Osteoblast (primary cell): ENCODE measurements around the gene SLC25A31. TPM values are rescaled to one million over a fixed set of nuclear protein-coding genes. Genes with fewer than 3 reads are reported as not detected.
A peak's percentile ranks its signal among the peaks of the same experiment; 100 is the strongest.

Experiments
- DNase-seq: peaks from one replicate; pipeline ENCODE4 v3.0.0; 2011; ENCODE audit warnings: low spot score, mixed read lengths; ENCODE audit not compliant: insufficient read length; ENCODE audit errors: missing footprints
- H2AFZ ChIP-seq: 2 replicates; pipeline ENCODE4 v1.6.0; 2011; ENCODE audit warnings: mild to moderate bottlenecking, low read length
- H3K27ac ChIP-seq: 2 replicates; pipeline ENCODE4 v1.5.1; 2011; ENCODE audit warnings: mild to moderate bottlenecking, low read depth, low read length, moderate library complexity
- H3K27me3 ChIP-seq: 2 replicates; pipeline ENCODE4 v1.6.0; 2012; ENCODE audit warnings: mild to moderate bottlenecking, control low read depth, inconsistent platforms, low read length, moderate library complexity; ENCODE audit not compliant: insufficient read depth
- H3K36me3 ChIP-seq: 2 replicates; pipeline ENCODE4 v1.5.1; 2011; ENCODE audit warnings: mild to moderate bottlenecking, low read length, control low read depth, moderate library complexity; ENCODE audit not compliant: insufficient read depth
- H3K4me1 ChIP-seq: 2 replicates; pipeline ENCODE4 v1.5.1; 2011; ENCODE audit warnings: mild to moderate bottlenecking, low read length, control low read depth, moderate library complexity; ENCODE audit not compliant: insufficient read depth
- H3K4me2 ChIP-seq: 2 replicates; pipeline ENCODE4 v1.6.0; 2011; ENCODE audit warnings: mild to moderate bottlenecking, low read length; ENCODE audit not compliant: insufficient read depth
- H3K4me3 ChIP-seq: fragments of 200-600 bp; sonication (generic); 3 replicates; pipeline ENCODE4 v1.5.1; 2012; ENCODE audit warnings: mild to moderate bottlenecking, low read length, inconsistent platforms; ENCODE audit not compliant: insufficient read depth
- H3K79me2 ChIP-seq: 2 replicates; pipeline ENCODE4 v1.6.0; 2012; ENCODE audit warnings: mild to moderate bottlenecking, low read length, control low read depth, inconsistent platforms; ENCODE audit not compliant: insufficient read depth
- H3K9me3 ChIP-seq: 2 replicates; pipeline ENCODE4 v1.5.1; 2011; ENCODE audit warnings: low read depth, low read length, control low read depth
- H4K20me1 ChIP-seq: 2 replicates; pipeline ENCODE4 v1.6.0; 2012; ENCODE audit warnings: mild to moderate bottlenecking, low read length, control low read depth; ENCODE audit not compliant: insufficient read depth
- CTCF ChIP-seq: IDR thresholded peaks from 2 replicates; pipeline ENCODE4 v1.5.1; 2011; ENCODE audit warnings: mild to moderate bottlenecking, low read depth, low read length, moderate library complexity; ENCODE audit errors: extremely low read depth
- total RNA-seq: library from RNA; depleted of rRNA; stranded (reverse); fragments of >200 nt; gene quantifications from 2 replicates; pipeline ENCODE4 v1.2.3, GENCODE V29; 2012

The SLC25A31 gene
- total RNA-seq, 1 donor: not detected

- Histone ChIP-seq H3K4me3 (no peak overlapping the region), H3K9me3 (no peaks in the 10 kb centered on the region), H3K36me3 (no peaks in the 10 kb centered on the region), H4K20me1 (no peaks in the 10 kb centered on the region), H3K79me2 (no peaks in the 10 kb centered on the region), H3K27me3 (peaks cover 21% of the 10 kb centered on the region), H2AFZ (no peak overlapping the region), H3K4me1 (no peaks in the 10 kb centered on the region), H3K27ac (no peak overlapping the region), H3K4me2 (no peak overlapping the region)
- TF ChIP-seq CTCF: no peak
- no peak for DNase-seq
Observed at GRCh38 chr4:127776620-127777019, 46.4 kb downstream of the SLC25A31 start.

GRCh38 chr4:127777487-127777886, 47.3 kb downstream of the SLC25A31 start:
- H3K4me1 ChIP-seq: peaks cover 3% of the 10 kb centered on the region

GRCh38 chr4:127778102-127778501, 47.9 kb downstream of the SLC25A31 start:
- Histone ChIP-seq H2AFZ (no peak overlapping the region), H3K4me1 (peaks cover 9% of the 10 kb centered on the region), H3K79me2 (no peaks in the 10 kb centered on the region), H3K9me3 (no peaks in the 10 kb centered on the region), H3K4me3 (no peak overlapping the region), H3K27ac (no peak overlapping the region), H3K27me3 (peaks cover 21% of the 10 kb centered on the region), H3K36me3 (no peaks in the 10 kb centered on the region), H4K20me1 (no peaks in the 10 kb centered on the region), H3K4me2 (no peak overlapping the region)
- no peak for TF ChIP-seq CTCF
- DNase-seq: no peak

More at GRCh38 chr4:127777487-127777886, 47.3 kb downstream of the SLC25A31 start:
- Histone ChIP-seq H3K9me3 (no peaks in the 10 kb centered on the region), H3K4me2 (no peak overlapping the region), H3K79me2 (no peaks in the 10 kb centered on the region), H3K27me3 (peaks cover 21% of the 10 kb centered on the region), H3K4me3 (no peak overlapping the region), H3K27ac (no peak overlapping the region), H2AFZ (no peak overlapping the region), H4K20me1 (no peaks in the 10 kb centered on the region), H3K36me3 (no peaks in the 10 kb centered on the region)
- no peak for TF ChIP-seq CTCF
- no peak for DNase-seq

- H3K4me2 ChIP-seq: no peak overlapping the region
- no peaks in the 10 kb centered on the region for H4K20me1 ChIP-seq
- no peaks in the 10 kb centered on the region for H3K9me3 ChIP-seq
- H3K79me2 ChIP-seq: no peaks in the 10 kb centered on the region
- H3K27ac ChIP-seq: no peak overlapping the region
- no peaks in the 10 kb centered on the region for H3K36me3 ChIP-seq
- no peak overlapping the region for H2AFZ ChIP-seq
- H3K4me1 ChIP-seq: peaks cover 9% of the 10 kb centered on the region
- DNase-seq: peak; percentile 67
- H3K27me3 ChIP-seq: peaks cover 21% of the 10 kb centered on the region
- TF ChIP-seq CTCF: no peak
- H3K4me3 ChIP-seq: no peak overlapping the region
Observed at GRCh38 chr4:127780598-127780997, 50.4 kb downstream of the SLC25A31 start.
